ENCODE measurements around the gene RXRA. TPM values are rescaled to one million over a fixed set of nuclear protein-coding genes. Genes with fewer than 3 reads are reported as not detected.

Gene RXRA
- total and polyA plus RNA-seq, 4 donors, result 41.5 to 116 (median 74.1) TPM

DNA sequence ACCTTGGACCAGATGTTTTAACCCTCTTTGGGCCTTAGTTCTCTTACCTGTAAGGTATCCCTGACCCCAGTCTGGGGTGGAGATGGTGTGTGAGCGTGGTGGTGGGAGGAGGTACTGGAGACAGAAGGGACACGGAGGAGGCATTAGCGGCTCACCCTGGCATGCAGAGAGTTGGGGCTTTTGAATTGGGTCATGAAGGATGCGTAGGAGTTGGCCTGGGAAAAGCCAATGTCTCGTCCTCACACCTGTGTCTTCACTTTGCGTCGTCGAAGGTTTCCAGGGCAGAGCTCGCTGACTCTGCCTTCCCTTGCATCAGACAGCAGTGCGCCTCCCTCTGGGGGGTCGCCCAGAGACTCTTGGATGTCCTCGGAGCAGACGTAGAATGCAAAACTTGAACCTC is 11.2 kb downstream of the RXRA start:
- Histone ChIP-seq H3K4me3 (ENCODE audit: low read depth in 1 of 3, low read length in 3 of 3) (peak overlapping the region in 1 of 3 donors; percentile 38), H3K9ac (ENCODE audit: low read depth in 1 of 2, low read length in 2 of 2) (peak overlapping the region in 1 of 2 donors; percentile 0), H3K36me3 (ENCODE audit: control insufficient read depth in 4 of 4, insufficient read depth in 3 of 4, low read depth in 1 of 4, low read length in 3 of 4) (no peaks in the 10 kb centered on the region), H3K9me3 (ENCODE audit: control insufficient read depth in 4 of 4, low read length in 3 of 4) (no peaks in the 10 kb centered on the region), H3K4me1 (ENCODE audit: control insufficient read depth in 4 of 4, insufficient read depth in 4 of 4, low read length in 3 of 4) (peaks cover 66 to 100% (median 96%) of the 10 kb centered on the region in 4 donors), H3K27me3 (ENCODE audit: control insufficient read depth in 4 of 4, insufficient read depth in 4 of 4, low read length in 3 of 4) (no peaks in the 10 kb centered on the region), H3K27ac (ENCODE audit: low read depth in 1 of 2, low read length in 2 of 2) (peak overlapping the region; percentile 72 to 99)
- WGBS, result 55% methylated on average over 13 of the region's 13 CpGs
- no peak for DNase-seq (ENCODE audit: low spot score)
- TF ChIP-seq NR2F2 (IDR thresholded peaks at IDR 0.05) (no peak), SP1 (IDR thresholded peaks at IDR 0.05) (no peak), RAD21 (IDR thresholded peaks at IDR 0.05) (no peak), TAF1 (conservative IDR thresholded peaks at IDR 0.05) (no peak), FOXA2 (IDR thresholded peaks at IDR 0.05) (no peak), EGR1 (IDR thresholded peaks at IDR 0.05; ENCODE audit: low read depth in 2 of 2) (no peak), JUND (IDR thresholded peaks at IDR 0.05) (no peak), RXRA (IDR thresholded peaks at IDR 0.05) (no peak), GABPA (IDR thresholded peaks at IDR 0.05 in 1 of 2, conservative IDR thresholded peaks at IDR 0.05 in 1 of 2) (no peak)
- TF ChIP-seq, protein P1, sequence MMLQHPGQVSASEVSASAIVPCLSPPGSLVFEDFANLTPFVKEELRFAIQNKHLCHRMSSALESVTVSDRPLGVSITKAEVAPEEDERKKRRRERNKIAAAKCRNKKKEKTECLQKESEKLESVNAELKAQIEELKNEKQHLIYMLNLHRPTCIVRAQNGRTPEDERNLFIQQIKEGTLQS (IDR thresholded peaks at IDR 0.05), result no peak
- TF ChIP-seq, protein P2, sequence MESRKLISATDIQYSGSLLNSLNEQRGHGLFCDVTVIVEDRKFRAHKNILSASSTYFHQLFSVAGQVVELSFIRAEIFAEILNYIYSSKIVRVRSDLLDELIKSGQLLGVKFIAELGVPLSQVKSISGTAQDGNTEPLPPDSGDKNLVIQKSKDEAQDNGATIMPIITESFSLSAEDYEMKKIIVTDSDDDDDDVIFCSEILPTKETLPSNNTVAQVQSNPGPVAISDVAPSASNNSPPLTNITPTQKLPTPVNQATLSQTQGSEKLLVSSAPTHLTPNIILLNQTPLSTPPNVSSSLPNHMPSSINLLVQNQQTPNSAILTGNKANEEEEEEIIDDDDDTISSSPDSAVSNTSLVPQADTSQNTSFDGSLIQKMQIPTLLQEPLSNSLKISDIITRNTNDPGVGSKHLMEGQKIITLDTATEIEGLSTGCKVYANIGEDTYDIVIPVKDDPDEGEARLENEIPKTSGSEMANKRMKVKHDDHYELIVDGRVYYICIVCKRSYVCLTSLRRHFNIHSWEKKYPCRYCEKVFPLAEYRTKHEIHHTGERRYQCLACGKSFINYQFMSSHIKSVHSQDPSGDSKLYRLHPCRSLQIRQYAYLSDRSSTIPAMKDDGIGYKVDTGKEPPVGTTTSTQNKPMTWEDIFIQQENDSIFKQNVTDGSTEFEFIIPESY (IDR thresholded peaks at IDR 0.05), result no peak
- TF ChIP-seq, protein P3, sequence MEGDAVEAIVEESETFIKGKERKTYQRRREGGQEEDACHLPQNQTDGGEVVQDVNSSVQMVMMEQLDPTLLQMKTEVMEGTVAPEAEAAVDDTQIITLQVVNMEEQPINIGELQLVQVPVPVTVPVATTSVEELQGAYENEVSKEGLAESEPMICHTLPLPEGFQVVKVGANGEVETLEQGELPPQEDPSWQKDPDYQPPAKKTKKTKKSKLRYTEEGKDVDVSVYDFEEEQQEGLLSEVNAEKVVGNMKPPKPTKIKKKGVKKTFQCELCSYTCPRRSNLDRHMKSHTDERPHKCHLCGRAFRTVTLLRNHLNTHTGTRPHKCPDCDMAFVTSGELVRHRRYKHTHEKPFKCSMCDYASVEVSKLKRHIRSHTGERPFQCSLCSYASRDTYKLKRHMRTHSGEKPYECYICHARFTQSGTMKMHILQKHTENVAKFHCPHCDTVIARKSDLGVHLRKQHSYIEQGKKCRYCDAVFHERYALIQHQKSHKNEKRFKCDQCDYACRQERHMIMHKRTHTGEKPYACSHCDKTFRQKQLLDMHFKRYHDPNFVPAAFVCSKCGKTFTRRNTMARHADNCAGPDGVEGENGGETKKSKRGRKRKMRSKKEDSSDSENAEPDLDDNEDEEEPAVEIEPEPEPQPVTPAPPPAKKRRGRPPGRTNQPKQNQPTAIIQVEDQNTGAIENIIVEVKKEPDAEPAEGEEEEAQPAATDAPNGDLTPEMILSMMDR (IDR thresholded peaks at IDR 0.05; ENCODE audit: low read depth, low read length, missing input control), result no peak
- TF ChIP-seq, protein P4, sequence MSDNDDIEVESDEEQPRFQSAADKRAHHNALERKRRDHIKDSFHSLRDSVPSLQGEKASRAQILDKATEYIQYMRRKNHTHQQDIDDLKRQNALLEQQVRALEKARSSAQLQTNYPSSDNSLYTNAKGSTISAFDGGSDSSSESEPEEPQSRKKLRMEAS (IDR thresholded peaks at IDR 0.05), result no peak
- TF ChIP-seq, protein P5, sequence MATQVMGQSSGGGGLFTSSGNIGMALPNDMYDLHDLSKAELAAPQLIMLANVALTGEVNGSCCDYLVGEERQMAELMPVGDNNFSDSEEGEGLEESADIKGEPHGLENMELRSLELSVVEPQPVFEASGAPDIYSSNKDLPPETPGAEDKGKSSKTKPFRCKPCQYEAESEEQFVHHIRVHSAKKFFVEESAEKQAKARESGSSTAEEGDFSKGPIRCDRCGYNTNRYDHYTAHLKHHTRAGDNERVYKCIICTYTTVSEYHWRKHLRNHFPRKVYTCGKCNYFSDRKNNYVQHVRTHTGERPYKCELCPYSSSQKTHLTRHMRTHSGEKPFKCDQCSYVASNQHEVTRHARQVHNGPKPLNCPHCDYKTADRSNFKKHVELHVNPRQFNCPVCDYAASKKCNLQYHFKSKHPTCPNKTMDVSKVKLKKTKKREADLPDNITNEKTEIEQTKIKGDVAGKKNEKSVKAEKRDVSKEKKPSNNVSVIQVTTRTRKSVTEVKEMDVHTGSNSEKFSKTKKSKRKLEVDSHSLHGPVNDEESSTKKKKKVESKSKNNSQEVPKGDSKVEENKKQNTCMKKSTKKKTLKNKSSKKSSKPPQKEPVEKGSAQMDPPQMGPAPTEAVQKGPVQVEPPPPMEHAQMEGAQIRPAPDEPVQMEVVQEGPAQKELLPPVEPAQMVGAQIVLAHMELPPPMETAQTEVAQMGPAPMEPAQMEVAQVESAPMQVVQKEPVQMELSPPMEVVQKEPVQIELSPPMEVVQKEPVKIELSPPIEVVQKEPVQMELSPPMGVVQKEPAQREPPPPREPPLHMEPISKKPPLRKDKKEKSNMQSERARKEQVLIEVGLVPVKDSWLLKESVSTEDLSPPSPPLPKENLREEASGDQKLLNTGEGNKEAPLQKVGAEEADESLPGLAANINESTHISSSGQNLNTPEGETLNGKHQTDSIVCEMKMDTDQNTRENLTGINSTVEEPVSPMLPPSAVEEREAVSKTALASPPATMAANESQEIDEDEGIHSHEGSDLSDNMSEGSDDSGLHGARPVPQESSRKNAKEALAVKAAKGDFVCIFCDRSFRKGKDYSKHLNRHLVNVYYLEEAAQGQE (IDR thresholded peaks at IDR 0.05), result no peak
